ENCODE measurements around the gene MACROD2. TPM values are rescaled to one million over a fixed set of nuclear protein-coding genes. Genes with fewer than 3 reads are reported as not detected.

Gene MACROD2
- total RNA-seq, 2 donors from 2014 or later, result not detected

DNA sequence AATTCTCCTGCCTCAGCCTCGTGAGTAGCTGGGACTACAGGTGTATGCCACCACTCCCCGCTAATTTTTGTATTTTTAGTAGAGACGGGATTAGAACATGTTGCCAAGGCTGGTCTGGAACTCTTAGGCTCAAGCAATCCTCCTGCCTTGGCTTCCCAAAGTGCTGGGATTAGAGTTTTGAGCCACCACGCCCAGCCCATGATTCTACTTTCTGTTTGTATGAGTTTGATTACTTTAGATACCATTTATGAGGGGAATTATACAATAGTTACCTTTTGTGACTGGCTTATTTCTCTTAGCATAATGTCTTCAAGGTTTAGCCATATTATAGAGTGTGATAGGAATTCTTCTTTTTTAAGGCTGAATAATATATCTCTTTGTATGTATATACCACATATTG is 897.5 kb downstream of the MACROD2 start:
- peaks cover 13 to 16% of the 10 kb centered on the region in 2 donors for H3K9me3 Mint-ChIP-seq
- H3K4me1 Mint-ChIP-seq (ENCODE audit: low read depth), result no peaks in the 10 kb centered on the region
- no peak for DNase-seq
- no peaks in the 10 kb centered on the region for H3K36me3 Mint-ChIP-seq (ENCODE audit: insufficient read depth in 2 of 2)
- H3K4me3 Mint-ChIP-seq, result no peak overlapping the region
- H3K27me3 Mint-ChIP-seq (ENCODE audit: low read depth), result no peaks in the 10 kb centered on the region
- H3K27ac Mint-ChIP-seq, result no peak overlapping the region
- no peak for ATAC-seq (replicated peaks in 1 of 2)

DNA sequence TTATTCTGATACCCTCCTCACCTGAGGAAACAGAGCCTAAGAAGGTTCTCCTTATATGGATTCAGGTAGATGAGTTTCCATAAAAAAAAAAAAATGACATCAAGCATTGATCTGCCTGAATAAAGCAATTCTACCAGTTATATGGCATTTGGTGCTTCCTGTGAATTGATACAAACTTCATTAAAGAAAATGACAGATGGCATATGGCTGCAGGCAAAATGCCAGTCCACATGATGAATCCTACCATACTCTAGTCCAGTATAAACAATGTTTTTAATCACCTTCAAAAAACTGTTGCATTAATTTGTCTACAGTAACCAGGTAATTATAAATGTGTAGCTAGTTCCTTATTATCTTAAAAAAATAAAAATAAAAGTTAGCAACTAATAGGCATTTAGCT is 901.3 kb downstream of the MACROD2 start:
- Mint-ChIP-seq H3K9me3 (peaks cover 7 to 8% of the 10 kb centered on the region in 2 donors), H3K36me3 (ENCODE audit: insufficient read depth in 2 of 2) (no peaks in the 10 kb centered on the region), H3K4me1 (ENCODE audit: low read depth) (no peaks in the 10 kb centered on the region), H3K27me3 (ENCODE audit: low read depth) (no peaks in the 10 kb centered on the region), H3K27ac (no peak overlapping the region), H3K4me3 (no peak overlapping the region)
- ATAC-seq (replicated peaks in 1 of 2) (no peak), DNase-seq (no peak)

DNA sequence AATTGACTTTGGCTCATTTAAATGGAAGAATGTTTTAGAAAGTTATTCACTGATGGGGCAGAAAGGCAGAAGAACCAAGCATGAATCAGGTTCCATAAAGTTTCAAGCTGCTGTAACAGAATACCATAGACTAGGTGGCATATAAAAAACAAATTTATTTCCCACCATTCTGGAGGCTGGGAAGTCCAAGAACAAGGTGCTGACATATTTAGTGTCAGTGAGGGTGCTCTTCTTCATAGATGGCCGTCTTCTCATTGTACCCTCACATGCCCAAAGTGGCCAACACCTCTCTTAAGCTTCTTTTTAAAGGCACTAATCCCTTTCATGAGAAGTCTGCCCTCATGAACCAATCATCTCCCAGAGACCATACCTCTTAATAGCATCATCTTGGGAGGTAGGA is 902.3 kb downstream of the MACROD2 start:
- H3K4me3 Mint-ChIP-seq, result no peak overlapping the region
- peaks cover 0 to 1% of the 10 kb centered on the region in 2 donors for H3K36me3 Mint-ChIP-seq (ENCODE audit: insufficient read depth in 2 of 2)
- no peaks in the 10 kb centered on the region for H3K4me1 Mint-ChIP-seq (ENCODE audit: low read depth)
- H3K27ac Mint-ChIP-seq, result no peak overlapping the region
- H3K9me3 Mint-ChIP-seq, result peaks cover 7 to 9% of the 10 kb centered on the region in 2 donors
- DNase-seq (no peak), ATAC-seq (replicated peaks in 1 of 2) (no peak)
- H3K27me3 Mint-ChIP-seq (ENCODE audit: low read depth), result no peaks in the 10 kb centered on the region

DNA sequence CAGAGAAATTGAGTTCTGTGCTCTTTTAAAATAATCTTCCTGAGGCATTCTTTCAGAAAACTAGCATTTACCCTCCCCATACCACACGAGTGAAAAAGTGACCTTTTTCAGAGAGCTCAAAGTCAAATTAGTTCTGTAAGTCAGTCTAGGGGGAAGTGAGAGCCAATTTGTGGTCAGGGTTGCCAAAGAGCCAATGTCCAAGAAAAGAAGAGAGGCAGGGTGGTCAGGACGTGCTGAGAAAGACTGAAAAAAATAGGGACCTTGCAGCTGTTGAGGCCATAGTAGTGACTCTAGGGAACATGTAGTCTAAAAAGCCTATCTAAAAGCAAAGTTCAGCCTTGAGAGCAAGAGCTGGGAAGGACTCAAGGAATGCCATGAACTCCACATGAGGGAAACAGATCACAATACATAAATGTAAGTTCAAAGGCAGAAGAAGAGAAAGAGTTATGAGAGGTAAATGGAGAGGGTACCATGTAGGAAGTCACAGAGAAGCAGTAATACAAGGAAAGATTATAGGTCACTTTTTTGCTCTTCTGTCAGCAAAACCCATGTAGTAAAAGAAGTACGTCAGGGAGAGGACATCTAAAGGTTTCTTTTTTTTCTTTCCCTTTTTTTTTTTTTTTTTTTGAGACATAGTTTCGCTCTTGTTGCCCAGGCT is 907.2 kb downstream of the MACROD2 start:
- H3K4me3 Mint-ChIP-seq, result no peak overlapping the region
- H3K9me3 Mint-ChIP-seq, result peaks cover 3 to 12% of the 10 kb centered on the region in 2 donors
- DNase-seq, result no peak
- peaks cover 0 to 2% of the 10 kb centered on the region in 2 donors for H3K36me3 Mint-ChIP-seq (ENCODE audit: insufficient read depth in 2 of 2)
- H3K27ac Mint-ChIP-seq, result no peak overlapping the region
- H3K4me1 Mint-ChIP-seq (ENCODE audit: low read depth), result no peaks in the 10 kb centered on the region
- no peak for ATAC-seq (replicated peaks in 1 of 2)
- no peaks in the 10 kb centered on the region for H3K27me3 Mint-ChIP-seq (ENCODE audit: low read depth)

DNA sequence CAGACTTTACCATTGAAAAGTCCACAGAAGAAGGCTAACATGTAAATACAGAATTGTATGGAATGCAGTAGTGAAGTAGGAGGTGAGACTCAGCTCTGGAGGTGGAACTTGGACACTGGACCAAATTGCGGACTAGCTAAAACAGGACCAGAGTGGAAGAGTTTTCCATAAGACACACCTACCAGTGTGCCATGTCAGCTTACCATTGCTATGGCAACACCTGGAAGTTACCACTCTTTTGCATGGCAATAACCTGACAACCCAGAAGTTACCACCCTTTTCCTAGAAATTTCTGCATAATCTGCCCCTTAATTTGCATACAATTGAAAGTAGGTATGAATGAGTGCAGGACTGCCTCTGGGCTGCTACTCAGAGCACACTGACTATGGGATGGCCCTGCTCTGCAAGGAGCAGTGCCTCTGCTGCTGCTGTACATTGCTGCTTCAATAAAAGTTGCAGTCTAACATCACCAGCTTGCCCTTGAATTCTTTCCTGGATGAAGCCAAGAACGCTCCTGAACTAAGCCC is 911.7 kb downstream of the MACROD2 start:
- Mint-ChIP-seq H3K27ac (no peak overlapping the region), H3K27me3 (ENCODE audit: low read depth) (no peaks in the 10 kb centered on the region), H3K36me3 (ENCODE audit: insufficient read depth in 2 of 2) (peaks cover 0 to 2% of the 10 kb centered on the region in 2 donors), H3K9me3 (peaks cover 2 to 17% of the 10 kb centered on the region in 2 donors), H3K4me3 (no peak overlapping the region), H3K4me1 (ENCODE audit: low read depth) (no peaks in the 10 kb centered on the region)
- DNase-seq (no peak), ATAC-seq (replicated peaks in 1 of 2) (no peak)

DNA sequence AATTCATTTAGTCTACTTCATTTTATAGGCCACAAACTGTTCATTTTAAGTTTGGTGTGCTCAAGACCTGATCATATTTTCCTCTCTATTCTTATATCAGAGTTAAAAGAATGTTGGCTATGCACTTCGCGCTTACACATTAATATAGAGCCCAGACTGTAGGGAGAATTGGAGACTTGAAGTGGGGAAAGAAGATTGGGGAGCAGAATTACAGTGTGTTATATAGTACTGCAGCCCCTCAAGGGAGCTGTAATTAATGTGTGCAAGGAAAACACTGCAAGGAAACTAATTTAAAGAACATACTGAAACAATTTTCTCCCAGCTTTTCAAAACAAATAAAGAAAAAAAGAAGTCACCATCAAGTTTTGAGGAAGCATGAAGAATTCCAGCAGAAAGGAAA is 914.8 kb downstream of the MACROD2 start:
- no peaks in the 10 kb centered on the region for H3K4me1 Mint-ChIP-seq (ENCODE audit: low read depth)
- no peak for ATAC-seq (replicated peaks in 1 of 2)
- no peak overlapping the region for H3K27ac Mint-ChIP-seq
- no peak overlapping the region for H3K4me3 Mint-ChIP-seq
- DNase-seq, result no peak
- no peaks in the 10 kb centered on the region for H3K27me3 Mint-ChIP-seq (ENCODE audit: low read depth)
- H3K36me3 Mint-ChIP-seq (ENCODE audit: insufficient read depth in 2 of 2), result no peaks in the 10 kb centered on the region
- peaks cover 2 to 14% of the 10 kb centered on the region in 2 donors for H3K9me3 Mint-ChIP-seq

DNA sequence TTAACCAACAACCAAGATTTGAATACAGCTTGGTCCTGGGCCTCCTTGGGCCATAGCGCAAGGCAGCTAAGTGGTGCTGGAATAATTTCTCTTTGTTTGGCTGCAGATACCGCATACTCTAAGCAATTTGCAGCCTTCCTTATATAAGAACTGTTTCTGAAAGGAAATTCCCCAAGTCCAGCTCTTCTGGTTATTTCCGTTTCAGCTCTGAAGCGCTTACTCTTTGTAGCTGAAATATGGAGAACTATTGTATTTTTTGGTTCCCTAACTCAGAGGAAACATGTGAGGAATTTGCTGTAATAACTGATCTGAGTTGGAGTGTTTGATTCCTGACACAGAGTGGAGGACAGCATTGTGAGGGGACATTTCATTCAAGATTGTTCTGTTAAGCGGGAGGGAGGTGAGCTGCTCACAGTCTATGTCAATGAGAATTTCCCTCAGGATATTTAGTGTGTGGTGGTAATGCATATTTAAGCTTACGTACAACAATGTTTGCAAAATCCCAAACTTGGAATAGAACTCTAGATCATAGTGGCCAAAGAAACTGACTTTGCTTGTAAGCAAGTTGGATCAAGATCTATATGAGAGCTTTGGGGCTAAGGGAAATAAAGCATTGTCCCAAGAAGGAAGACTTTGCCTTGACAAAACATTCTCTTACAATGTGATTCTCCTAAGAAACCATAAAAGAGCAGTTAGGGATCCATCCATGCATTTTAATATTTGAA is 918.7 kb downstream of the MACROD2 start:
- no peaks in the 10 kb centered on the region for H3K36me3 Mint-ChIP-seq (ENCODE audit: insufficient read depth in 2 of 2)
- no peak overlapping the region for H3K4me3 Mint-ChIP-seq
- no peak for DNase-seq
- no peaks in the 10 kb centered on the region for H3K4me1 Mint-ChIP-seq (ENCODE audit: low read depth)
- H3K9me3 Mint-ChIP-seq, result peaks cover 2 to 8% of the 10 kb centered on the region in 2 donors
- H3K27me3 Mint-ChIP-seq (ENCODE audit: low read depth), result no peaks in the 10 kb centered on the region
- ATAC-seq (replicated peaks in 1 of 2), result no peak
- H3K27ac Mint-ChIP-seq, result no peak overlapping the region

DNA sequence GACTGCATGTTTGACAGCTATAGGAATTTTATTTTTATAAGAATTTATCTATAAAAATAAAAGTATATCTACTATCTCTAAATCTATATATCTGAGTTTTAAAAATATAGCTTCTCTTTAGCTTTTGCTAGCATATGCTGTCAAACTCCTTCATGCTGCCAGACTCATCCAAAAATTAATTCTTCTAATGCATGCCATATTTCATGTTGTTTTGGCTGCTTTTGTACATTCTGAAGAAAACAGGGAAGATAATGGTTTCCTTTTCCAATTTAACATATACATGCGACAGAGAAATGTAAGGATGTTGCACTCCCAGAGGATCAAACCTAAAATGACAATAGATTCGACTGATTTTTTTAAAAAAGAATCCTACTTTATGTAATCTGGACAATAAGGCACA is 919.3 kb downstream of the MACROD2 start:
- DNase-seq (no peak), ATAC-seq (replicated peaks in 1 of 2) (no peak)
- H3K4me1 Mint-ChIP-seq (ENCODE audit: low read depth), result no peaks in the 10 kb centered on the region

DNA sequence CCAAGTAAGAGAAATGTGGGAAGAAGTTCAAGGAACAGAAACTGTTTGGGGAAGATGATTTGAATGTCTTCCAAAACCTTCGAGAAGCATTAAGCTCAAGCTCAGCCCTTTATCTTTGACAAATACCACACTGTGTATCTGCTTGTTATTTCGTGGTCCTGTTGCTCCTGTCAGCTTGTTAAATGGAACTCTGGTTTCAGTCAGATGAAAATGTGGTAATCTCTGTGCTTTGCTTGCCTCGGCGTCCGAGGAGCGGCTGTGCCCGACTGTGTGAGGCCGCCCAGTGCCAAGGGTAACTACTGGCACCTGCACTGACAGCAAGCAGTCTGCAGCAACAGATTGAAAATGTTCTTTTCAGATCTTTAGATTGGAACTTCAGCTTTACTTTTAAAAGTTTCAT is 920.0 kb downstream of the MACROD2 start:
- Mint-ChIP-seq H3K9me3 (peaks cover 2 to 8% of the 10 kb centered on the region in 2 donors), H3K4me1 (ENCODE audit: low read depth) (no peaks in the 10 kb centered on the region), H3K36me3 (ENCODE audit: insufficient read depth in 2 of 2) (no peaks in the 10 kb centered on the region), H3K27me3 (ENCODE audit: low read depth) (no peaks in the 10 kb centered on the region), H3K27ac (no peak overlapping the region), H3K4me3 (no peak overlapping the region)
- DNase-seq (no peak), ATAC-seq (replicated peaks in 1 of 2) (no peak)

More for the DNA sequence above, 919.3 kb downstream of the MACROD2 start:
- no peak overlapping the region for H3K27ac Mint-ChIP-seq
- no peaks in the 10 kb centered on the region for H3K36me3 Mint-ChIP-seq (ENCODE audit: insufficient read depth in 2 of 2)
- H3K9me3 Mint-ChIP-seq, result peaks cover 2 to 8% of the 10 kb centered on the region in 2 donors
- no peak overlapping the region for H3K4me3 Mint-ChIP-seq
- no peaks in the 10 kb centered on the region for H3K27me3 Mint-ChIP-seq (ENCODE audit: low read depth)

DNA sequence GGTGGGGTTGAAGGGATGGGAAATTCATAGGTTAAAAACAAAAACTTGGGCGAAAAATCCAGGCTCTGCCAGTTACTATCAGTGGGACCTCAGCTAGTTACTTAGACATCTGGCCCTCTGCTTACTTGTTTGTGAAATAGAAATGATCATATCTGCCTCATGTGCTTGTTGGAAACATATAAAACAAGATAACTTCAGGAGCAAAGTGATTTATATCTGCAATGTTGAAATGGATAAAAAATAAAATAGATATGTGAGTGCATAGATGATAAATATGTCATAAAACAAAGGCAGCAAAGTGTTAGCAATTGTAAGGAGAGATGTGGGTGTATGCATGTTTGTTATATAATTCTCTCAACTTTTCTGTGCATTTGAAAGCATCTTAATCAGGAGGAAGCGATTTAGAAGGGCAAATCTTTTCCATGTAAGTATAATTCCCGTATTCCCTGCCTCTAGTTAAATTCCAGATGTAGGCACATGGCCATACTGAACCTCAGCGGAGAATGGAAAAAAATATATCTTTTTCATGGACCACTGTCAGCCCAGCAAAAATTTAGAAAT is 921.1 kb downstream of the MACROD2 start:
- H3K36me3 Mint-ChIP-seq (ENCODE audit: insufficient read depth in 2 of 2), result no peaks in the 10 kb centered on the region
- DNase-seq (no peak), ATAC-seq (replicated peaks in 1 of 2) (no peak)
- H3K27ac Mint-ChIP-seq, result no peak overlapping the region
- no peaks in the 10 kb centered on the region for H3K4me1 Mint-ChIP-seq (ENCODE audit: low read depth)
- H3K9me3 Mint-ChIP-seq, result peaks cover 2 to 8% of the 10 kb centered on the region in 2 donors
- no peak overlapping the region for H3K4me3 Mint-ChIP-seq
- no peaks in the 10 kb centered on the region for H3K27me3 Mint-ChIP-seq (ENCODE audit: low read depth)

DNA sequence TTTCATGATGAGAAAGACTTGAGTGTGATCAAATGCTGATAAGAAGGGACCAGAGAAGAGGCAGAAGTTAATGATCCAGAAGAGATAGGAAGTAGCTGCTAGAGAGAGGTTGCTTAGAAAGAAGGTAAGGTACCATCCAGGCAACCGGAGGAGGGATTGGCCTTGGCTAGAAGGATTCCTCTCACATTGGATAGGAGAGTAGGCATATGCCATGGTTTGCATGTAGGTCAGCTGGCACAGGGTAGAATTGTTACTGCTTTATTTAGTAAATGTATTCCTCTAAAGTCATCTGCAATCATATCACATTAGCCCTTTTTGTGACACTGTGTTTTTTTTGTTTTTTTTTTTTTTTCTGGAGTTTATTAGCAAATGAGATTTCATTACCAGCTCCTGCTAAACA is 923.0 kb downstream of the MACROD2 start:
- DNase-seq, result no peak
- Mint-ChIP-seq H3K4me3 (no peak overlapping the region), H3K9me3 (peaks cover 2 to 6% of the 10 kb centered on the region in 2 donors), H3K4me1 (ENCODE audit: low read depth) (no peaks in the 10 kb centered on the region), H3K27me3 (ENCODE audit: low read depth) (no peaks in the 10 kb centered on the region), H3K36me3 (ENCODE audit: insufficient read depth in 2 of 2) (no peaks in the 10 kb centered on the region), H3K27ac (no peak overlapping the region)
- no peak for ATAC-seq (replicated peaks in 1 of 2)

DNA sequence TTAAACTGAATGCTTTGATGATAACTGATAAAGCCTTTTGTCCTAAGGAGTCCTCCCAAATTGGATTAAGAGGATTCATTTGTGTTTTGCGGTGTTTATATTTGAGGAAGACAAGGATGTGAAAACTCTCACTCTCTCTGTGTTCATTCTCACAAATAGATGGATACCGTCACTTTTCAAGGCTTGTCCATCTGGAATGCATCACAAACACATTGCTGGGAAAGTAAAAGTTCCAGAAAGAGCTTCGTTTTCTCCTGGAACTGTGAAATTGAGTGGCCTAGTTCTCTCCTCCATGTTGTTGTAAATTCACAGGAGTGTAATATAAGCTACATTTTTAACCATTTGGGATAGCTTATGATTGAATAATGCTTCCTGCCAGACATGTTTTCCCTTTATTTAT is 923.7 kb downstream of the MACROD2 start:
- H3K4me1 Mint-ChIP-seq (ENCODE audit: low read depth), result no peaks in the 10 kb centered on the region
- H3K9me3 Mint-ChIP-seq, result peaks cover 4 to 8% of the 10 kb centered on the region in 2 donors
- ATAC-seq (replicated peaks in 1 of 2) (no peak), DNase-seq (no peak)
- no peak overlapping the region for H3K4me3 Mint-ChIP-seq
- H3K27ac Mint-ChIP-seq, result no peak overlapping the region
- no peaks in the 10 kb centered on the region for H3K36me3 Mint-ChIP-seq (ENCODE audit: insufficient read depth in 2 of 2)
- H3K27me3 Mint-ChIP-seq (ENCODE audit: low read depth), result no peaks in the 10 kb centered on the region

DNA sequence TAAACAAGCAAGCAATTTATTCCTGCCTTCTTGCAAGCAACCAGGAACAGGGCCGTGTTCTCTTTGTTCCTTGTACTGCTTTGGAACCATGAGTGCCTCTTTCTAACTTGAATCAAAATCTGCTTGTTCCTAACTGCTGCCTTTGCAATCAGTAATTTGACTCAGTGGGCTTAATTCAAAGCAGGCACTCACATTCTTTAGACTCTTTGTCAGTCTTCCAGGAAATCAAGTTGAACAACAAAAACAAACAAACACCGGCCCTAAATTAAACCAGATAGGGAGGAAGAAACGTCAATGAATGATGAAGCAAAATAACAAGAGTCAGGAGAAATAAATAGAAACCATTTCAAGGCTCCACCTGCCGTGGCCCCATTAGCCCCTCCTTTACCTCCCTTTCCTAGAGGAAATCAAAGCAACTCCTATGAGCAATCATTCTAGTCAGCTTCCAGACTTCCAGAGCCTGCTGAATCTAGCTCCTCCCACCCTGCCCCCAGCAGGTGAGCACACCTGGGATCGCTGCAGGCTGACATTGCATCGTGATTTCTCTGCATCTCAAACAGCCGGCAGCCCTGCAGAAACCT is 924.3 kb downstream of the MACROD2 start:
- H3K4me1 Mint-ChIP-seq (ENCODE audit: low read depth), result no peaks in the 10 kb centered on the region

More for the DNA sequence above, 924.3 kb downstream of the MACROD2 start:
- ATAC-seq (replicated peaks in 1 of 2) (no peak), DNase-seq (no peak)
- no peaks in the 10 kb centered on the region for H3K27me3 Mint-ChIP-seq (ENCODE audit: low read depth)
- H3K36me3 Mint-ChIP-seq (ENCODE audit: insufficient read depth in 2 of 2), result no peaks in the 10 kb centered on the region
- H3K27ac Mint-ChIP-seq, result no peak overlapping the region
- peaks cover 4 to 8% of the 10 kb centered on the region in 2 donors for H3K9me3 Mint-ChIP-seq
- H3K4me3 Mint-ChIP-seq, result no peak overlapping the region

Data from activated T-cell treated with anti-CD3 and anti-CD28 coated beads, Interleukin-2, amount 50 U/mL, for 72 hours (primary cell).